Neural cell (in vitro differentiated cells): ENCODE results near the gene SMTNL2.

Experiments used
- EP300 ChIP-seq: fragments of 450-650 bp; conservative IDR thresholded peaks from 2 replicates; pipeline ENCODE4 v1.6.1; 2014; ENCODE audit warnings: antibody characterized with exemption, mild to moderate bottlenecking, moderate library complexity; ENCODE audit not compliant: poor library complexity, severe bottlenecking
- EZH2 ChIP-seq: fragments of 200-600, 300-800 bp; shearing (Covaris generic), sonication (generic); IDR thresholded peaks from 2 replicates; pipeline ENCODE4 v1.6.1; 2014; ENCODE audit warnings: antibody characterized with exemption, low read length, borderline replicate concordance, mild to moderate bottlenecking; ENCODE audit not compliant: insufficient read depth, poor library complexity, severe bottlenecking
- POLR2AphosphoS5 ChIP-seq: IDR thresholded peaks from 2 replicates; pipeline ENCODE4 v1.6.1; 2012
- RAD21 ChIP-seq: fragments of 450-650 bp; conservative IDR thresholded peaks from 2 replicates; pipeline ENCODE4 v1.6.1; 2014; ENCODE audit warnings: antibody characterized with exemption, mild to moderate bottlenecking, moderate library complexity
- TF ChIP-seq, protein P1 (sequence below): fragments of 450-650 bp; IDR thresholded peaks from 2 replicates; pipeline ENCODE4 v1.5.1; 2014; ENCODE audit warnings: antibody characterized with exemption, mild to moderate bottlenecking, moderate library complexity; ENCODE audit not compliant: poor library complexity, severe bottlenecking
- TF ChIP-seq, protein P2 (sequence below): IDR thresholded peaks from 2 replicates; pipeline ENCODE4 v1.6.1; 2012; ENCODE audit warnings: borderline replicate concordance

GRCh38 chr17:4565209-4566141 is 18.9 kb upstream of the SMTNL2 start:
- TF ChIP-seq, protein P1, sequence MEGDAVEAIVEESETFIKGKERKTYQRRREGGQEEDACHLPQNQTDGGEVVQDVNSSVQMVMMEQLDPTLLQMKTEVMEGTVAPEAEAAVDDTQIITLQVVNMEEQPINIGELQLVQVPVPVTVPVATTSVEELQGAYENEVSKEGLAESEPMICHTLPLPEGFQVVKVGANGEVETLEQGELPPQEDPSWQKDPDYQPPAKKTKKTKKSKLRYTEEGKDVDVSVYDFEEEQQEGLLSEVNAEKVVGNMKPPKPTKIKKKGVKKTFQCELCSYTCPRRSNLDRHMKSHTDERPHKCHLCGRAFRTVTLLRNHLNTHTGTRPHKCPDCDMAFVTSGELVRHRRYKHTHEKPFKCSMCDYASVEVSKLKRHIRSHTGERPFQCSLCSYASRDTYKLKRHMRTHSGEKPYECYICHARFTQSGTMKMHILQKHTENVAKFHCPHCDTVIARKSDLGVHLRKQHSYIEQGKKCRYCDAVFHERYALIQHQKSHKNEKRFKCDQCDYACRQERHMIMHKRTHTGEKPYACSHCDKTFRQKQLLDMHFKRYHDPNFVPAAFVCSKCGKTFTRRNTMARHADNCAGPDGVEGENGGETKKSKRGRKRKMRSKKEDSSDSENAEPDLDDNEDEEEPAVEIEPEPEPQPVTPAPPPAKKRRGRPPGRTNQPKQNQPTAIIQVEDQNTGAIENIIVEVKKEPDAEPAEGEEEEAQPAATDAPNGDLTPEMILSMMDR = peak; percentile 91
- TF ChIP-seq POLR2AphosphoS5 (no peak), EP300 (no peak), RAD21 (peak; percentile 66), EZH2 (no peak)
- TF ChIP-seq, protein P2, sequence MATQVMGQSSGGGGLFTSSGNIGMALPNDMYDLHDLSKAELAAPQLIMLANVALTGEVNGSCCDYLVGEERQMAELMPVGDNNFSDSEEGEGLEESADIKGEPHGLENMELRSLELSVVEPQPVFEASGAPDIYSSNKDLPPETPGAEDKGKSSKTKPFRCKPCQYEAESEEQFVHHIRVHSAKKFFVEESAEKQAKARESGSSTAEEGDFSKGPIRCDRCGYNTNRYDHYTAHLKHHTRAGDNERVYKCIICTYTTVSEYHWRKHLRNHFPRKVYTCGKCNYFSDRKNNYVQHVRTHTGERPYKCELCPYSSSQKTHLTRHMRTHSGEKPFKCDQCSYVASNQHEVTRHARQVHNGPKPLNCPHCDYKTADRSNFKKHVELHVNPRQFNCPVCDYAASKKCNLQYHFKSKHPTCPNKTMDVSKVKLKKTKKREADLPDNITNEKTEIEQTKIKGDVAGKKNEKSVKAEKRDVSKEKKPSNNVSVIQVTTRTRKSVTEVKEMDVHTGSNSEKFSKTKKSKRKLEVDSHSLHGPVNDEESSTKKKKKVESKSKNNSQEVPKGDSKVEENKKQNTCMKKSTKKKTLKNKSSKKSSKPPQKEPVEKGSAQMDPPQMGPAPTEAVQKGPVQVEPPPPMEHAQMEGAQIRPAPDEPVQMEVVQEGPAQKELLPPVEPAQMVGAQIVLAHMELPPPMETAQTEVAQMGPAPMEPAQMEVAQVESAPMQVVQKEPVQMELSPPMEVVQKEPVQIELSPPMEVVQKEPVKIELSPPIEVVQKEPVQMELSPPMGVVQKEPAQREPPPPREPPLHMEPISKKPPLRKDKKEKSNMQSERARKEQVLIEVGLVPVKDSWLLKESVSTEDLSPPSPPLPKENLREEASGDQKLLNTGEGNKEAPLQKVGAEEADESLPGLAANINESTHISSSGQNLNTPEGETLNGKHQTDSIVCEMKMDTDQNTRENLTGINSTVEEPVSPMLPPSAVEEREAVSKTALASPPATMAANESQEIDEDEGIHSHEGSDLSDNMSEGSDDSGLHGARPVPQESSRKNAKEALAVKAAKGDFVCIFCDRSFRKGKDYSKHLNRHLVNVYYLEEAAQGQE = no peak
